HG03432 (cell line): ENCODE measurements around the gene ULBP2.

Source experiments
- ATAC-seq: cut with Tn5 transposase; IDR thresholded peaks from one replicate; pipeline ENCODE4 v1.9.1; 2021; ENCODE audit warnings: mild to moderate bottlenecking, moderate library complexity; ENCODE audit not compliant: unreplicated experiment

The ULBP2 gene

GRCh38 chr6:149995235-149995750 lies 53.5 kb downstream of the ULBP2 start:
- ATAC-seq, result no peak

DNA sequence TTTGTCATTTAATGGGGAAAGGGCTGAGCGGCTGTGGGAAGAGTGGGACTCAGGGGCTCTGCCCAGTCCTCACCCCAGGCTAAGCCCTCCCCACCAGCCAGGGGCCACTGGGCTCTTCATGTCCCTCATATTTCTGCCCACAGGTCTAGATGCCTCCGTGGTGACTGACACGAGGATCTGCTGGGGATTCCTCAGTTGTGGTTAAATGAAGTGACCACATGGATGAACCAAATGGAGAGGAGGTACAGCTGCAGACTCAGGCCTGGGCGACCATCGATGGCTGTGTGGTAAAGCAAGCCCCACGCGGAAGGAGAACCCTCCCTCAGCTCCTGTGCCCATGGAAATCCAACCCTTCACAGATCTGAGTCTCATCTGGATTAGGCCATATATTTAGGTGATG lies 54.2 kb downstream of the ULBP2 start:
- ATAC-seq, result no peak
